GM18873 (cell line): ENCODE results near the gene LCN9.
"Not testable (repeated sequence)": the region's sequence is repeated elsewhere in the genome, so short reads cannot be mapped to it uniquely, and the experiment has no call there.

Experiments
- ATAC-seq: cut with Tn5 transposase; IDR thresholded peaks from one replicate; pipeline ENCODE4 v1.9.1; 2021; ENCODE audit warnings: mild to moderate bottlenecking, moderate library complexity, moderate number of reproducible peaks; ENCODE audit not compliant: unreplicated experiment, low FRiP score

LCN9 gene

GRCh38 chr9:135669616-135670285, 6.6 kb downstream of the LCN9 start:
- no peak for ATAC-seq

- no peak for ATAC-seq
These were observed 7.8 kb downstream of the LCN9 start for GRCh38 chr9:135670721-135671590.

- ATAC-seq: no peak
These were observed 8.5 kb downstream of the LCN9 start for GRCh38 chr9:135671591-135672041.

- ATAC-seq: not testable (repeated sequence)
These were observed 9.7 kb downstream of the LCN9 start for GRCh38 chr9:135672786-135673185.

GRCh38 chr9:135673941-135674340, 10.8 kb downstream of the LCN9 start:
- no peak for ATAC-seq

- no peak for ATAC-seq
These were observed 11.9 kb downstream of the LCN9 start for GRCh38 chr9:135674977-135675376.

DNA sequence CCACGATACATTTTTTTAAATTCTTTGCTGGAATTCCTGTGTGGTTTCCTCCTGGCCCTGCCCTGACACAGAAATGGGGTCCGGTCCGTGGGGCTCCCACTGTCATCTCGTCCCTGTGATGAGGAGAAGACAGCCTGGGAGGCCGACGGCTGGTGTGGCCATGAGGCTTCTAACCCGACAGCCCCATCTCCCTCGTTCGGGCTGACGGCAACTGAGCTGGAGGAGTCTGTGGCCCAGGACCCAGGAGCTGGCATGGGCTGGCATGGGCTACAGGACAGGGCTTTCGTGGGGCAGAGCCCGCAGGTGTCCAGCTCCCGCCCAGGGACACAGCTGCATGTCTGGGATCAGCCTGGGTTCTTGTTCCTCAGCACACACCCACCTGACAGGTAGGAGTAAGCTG, 13.8 kb downstream of the LCN9 start:
- no peak for ATAC-seq

DNA sequence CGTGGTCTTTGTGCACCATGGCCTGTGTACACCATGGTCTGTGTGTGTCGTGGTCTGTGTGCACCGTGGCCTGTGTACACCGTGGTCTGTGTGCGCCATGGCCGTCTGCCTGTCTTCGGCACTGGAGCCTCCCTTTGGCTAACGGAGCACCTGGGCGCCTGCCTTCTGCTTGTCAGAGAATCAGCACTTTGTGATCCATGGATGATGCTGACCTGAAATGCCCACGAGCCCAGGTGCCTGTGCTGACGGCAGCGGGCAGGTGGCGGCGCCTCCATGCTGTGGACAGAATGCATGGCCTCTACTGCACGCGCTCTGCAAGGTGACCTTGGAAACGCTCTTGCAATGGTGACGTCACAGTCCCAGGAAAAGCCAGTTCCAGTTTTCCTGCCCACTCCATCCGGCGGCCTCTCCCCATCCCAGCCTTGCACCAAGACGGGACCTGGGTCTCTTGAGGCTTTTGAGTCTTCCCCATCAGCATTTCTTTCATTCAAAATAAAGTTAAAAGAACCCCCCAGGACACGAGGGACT, 14.6 kb downstream of the LCN9 start:
- no peak for ATAC-seq

DNA sequence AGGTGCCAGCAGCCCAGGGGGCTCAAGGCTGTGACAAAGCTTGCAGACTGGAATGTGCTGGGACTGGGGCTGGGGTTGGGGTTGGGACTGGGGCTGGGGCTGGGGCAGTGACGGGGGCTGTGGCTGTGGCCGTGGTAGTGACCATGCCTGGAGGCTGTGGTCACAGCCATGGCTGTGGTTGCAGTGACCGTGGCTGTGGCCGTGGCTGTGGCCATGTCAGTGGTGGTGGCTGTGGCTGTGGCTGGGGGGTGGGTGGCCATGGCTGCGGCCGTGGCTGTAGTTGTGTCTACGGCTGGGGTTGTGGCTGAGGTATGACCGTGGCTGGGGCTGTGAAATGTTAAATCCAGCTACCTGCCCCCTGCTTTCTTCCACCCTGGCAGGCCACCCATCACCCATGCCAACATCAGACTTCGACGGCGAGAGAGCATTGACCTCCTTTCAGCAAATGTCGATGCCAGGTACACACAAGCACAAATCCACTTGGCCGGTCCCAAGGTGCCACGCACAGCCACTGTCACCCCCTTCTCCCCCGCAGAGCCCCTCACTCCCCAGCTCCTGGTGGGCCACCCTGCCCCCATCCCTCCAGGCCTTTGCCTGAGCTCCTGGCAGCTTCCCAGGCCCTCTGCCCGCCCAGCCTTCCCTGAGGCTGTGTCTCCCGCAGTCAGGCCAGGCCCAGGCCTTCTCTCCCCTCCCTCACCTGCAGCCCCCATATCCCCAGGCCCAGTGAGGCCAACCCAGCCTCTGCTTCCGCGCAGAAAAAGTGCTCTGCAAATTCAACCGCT, 15.3 kb downstream of the LCN9 start:
- no peak for ATAC-seq

DNA sequence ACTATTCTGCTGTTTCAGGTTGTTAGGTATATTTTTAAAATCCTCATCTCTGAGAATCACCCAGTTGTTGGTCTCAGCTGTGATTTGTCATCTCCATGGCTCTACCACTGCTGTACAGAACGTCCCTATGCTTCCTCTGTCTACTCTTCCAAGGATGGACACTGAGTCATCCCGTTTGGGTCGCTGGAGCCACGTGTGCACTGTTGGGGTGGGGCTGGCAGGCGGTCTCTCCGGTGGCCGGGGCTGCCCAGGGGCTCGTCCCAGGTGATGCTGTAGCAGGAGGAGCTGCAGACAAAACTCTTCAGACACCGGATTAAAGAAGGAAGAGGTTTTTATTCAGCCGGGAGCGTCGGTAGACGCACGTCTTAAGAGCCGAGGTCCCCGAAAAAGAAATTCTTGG, 16.9 kb downstream of the LCN9 start:
- ATAC-seq: no peak

GRCh38 chr9:135681161-135681560, 18.1 kb downstream of the LCN9 start:
- no peak for ATAC-seq

GRCh38 chr9:135683401-135684034, 20.4 kb downstream of the LCN9 start:
- no peak for ATAC-seq

GRCh38 chr9:135684691-135685090, 21.6 kb downstream of the LCN9 start:
- ATAC-seq: no peak

DNA sequence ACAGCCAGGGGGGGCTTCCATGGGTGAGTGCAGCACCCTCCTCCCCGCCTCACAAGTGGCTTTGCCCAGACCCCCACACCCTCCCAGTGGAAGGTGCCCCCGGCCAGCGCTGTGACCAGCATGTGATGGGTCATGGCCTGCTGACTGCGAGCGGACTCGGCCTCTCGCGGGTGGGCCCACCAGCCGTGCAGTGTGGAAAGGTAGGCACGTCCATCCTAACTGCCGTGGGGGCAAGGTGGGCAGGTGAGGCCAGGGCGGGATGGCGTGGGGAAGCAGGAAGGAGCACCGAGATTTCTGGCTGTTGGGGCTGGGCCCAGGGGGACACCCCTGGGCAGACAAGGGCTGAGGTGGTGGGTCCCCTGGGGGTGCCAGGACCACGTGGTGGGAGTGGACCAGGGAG, 24.1 kb downstream of the LCN9 start:
- ATAC-seq: no peak

DNA sequence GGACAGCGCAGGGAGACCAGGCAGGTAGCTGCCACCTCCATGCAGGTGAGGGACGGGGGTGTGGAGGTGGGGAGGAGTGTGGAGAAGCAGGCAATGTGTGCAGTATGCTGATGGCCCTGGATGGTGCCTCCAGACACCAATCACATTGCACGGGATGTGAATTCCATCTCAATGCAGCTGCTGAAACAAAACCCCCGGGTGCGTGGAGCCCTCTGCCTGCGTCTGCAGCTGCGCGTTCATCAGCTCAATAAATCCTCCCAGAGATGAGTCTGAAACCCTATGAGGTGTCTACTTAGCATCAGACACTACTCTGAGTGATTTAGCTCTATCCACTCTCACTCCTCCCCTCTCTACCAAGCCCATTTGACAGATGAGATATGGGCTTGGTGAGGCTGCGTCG, 25.9 kb downstream of the LCN9 start:
- no peak for ATAC-seq

DNA sequence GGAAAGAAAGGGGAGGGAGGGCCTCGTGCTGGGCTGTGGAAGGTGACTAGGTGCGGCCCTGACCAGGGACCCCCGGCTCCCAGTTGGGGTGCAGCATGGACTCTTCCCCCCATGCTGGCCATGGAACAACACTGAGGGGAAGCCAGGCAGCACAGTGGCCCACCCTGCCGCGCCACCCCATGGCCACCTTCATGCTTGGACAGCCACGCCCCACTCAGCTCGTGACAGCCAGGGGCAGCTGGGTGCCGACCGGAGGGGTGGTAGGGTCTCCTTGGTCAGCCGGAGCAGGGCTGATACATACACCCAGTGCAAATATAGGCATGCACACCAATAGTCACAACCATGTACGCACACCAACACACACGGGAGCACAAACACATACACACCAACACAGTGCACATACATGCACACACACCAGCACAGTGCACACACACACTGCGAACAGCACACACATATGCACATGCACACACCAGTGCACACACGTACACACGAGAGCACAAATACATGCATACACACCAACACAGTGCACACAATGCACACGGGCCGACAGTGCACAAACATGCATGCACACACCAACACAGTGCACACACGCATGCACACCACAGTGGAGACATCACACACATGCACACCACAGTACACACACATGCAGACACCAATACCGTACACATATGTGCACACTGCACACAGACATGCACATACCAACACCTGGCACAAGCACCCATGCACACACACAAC, 27.9 kb downstream of the LCN9 start:
- no peak for ATAC-seq

- no peak for ATAC-seq
These were observed 29.3 kb downstream of the LCN9 start for GRCh38 chr9:135692410-135692809.

GRCh38 chr9:135693265-135693664, 30.2 kb downstream of the LCN9 start:
- ATAC-seq: no peak

GRCh38 chr9:135693771-135694170, 30.7 kb downstream of the LCN9 start:
- no peak for ATAC-seq

- ATAC-seq: no peak
These were observed 31.3 kb downstream of the LCN9 start for GRCh38 chr9:135694414-135694813.
